KBM-7 (cell line): Measurements from ENCODE around the gene SIAH2.

ENCODE experiments used
- DNase-seq: peaks from one replicate; pipeline ENCODE4 v3.0.0-alpha.2; 2015
- in situ Hi-C: fragments of 300-500 bp; cut with MboI; formaldehyde crosslinking; loops from 2 replicates; pipeline ENCODE4 v1.14.3; 2020; ENCODE audit warnings: low sequenced_read_pairs, low pct_unique_long_range_greater_than_20kb, mixed read lengths

Gene SIAH2

GRCh38 chr3:150778793-150779401, 15.9 kb upstream of the SIAH2 start:
- in situ Hi-C loops: no loop called here
- DNase-seq: no peak

- in situ Hi-C loops: no loop called here
- DNase-seq: no peak
These were observed 12.1 kb upstream of the SIAH2 start for GRCh38 chr3:150775001-150775599.

- in situ Hi-C loops: no loop called here
- DNase-seq: no peak
These were observed 10.7 kb upstream of the SIAH2 start for GRCh38 chr3:150773616-150774192.

GRCh38 chr3:150771600-150771999, 8.6 kb upstream of the SIAH2 start:
- in situ Hi-C loops: no loop called here
- DNase-seq: no peak

- no peak for DNase-seq
- in situ Hi-C loops: no loop called here
These were observed 7.7 kb upstream of the SIAH2 start for GRCh38 chr3:150770681-150771080.

- DNase-seq: no peak
- in situ Hi-C loops: no loop called here
These were observed 3.8 kb upstream of the SIAH2 start for GRCh38 chr3:150766742-150767141.

- in situ Hi-C loops: no loop called here
- no peak for DNase-seq
These were observed 3.2 kb upstream of the SIAH2 start for GRCh38 chr3:150765949-150766720.

GRCh38 chr3:150764967-150765366, 2.0 kb upstream of the SIAH2 start:
- no peak for DNase-seq
- in situ Hi-C loops: no loop called here

- peak; percentile 16 for DNase-seq
- in situ Hi-C loops: no loop called here
These were observed 1.6 kb upstream of the SIAH2 start for GRCh38 chr3:150764566-150764965.

GRCh38 chr3:150763841-150764483, 993 bp upstream of the SIAH2 start:
- in situ Hi-C loops: no loop called here
- DNase-seq: peak; percentile 74

GRCh38 chr3:150762662-150763121, 277 bp downstream of the SIAH2 start:
- DNase-seq: peak; percentile 18
- in situ Hi-C loops: no loop called here

GRCh38 chr3:150761831-150762661, 923 bp downstream of the SIAH2 start:
- in situ Hi-C loops: no loop called here
- DNase-seq: peak; percentile 46

- in situ Hi-C loops: no loop called here
- peak; percentile 22 for DNase-seq
These were observed 2.4 kb downstream of the SIAH2 start for GRCh38 chr3:150760431-150761200.

- in situ Hi-C loops: no loop called here
- no peak for DNase-seq
These were observed 3.0 kb downstream of the SIAH2 start for GRCh38 chr3:150759947-150760346.

- no peak for DNase-seq
- in situ Hi-C loops: no loop called here
These were observed 3.6 kb downstream of the SIAH2 start for GRCh38 chr3:150759319-150759718.

- in situ Hi-C loops: no loop called here
- no peak for DNase-seq
These were observed 5.2 kb downstream of the SIAH2 start for GRCh38 chr3:150757768-150758167.

GRCh38 chr3:150757364-150757763, 5.6 kb downstream of the SIAH2 start:
- in situ Hi-C loops: no loop called here
- DNase-seq: no peak

- no peak for DNase-seq
- in situ Hi-C loops: no loop called here
These were observed 6.4 kb downstream of the SIAH2 start for GRCh38 chr3:150756491-150757059.
